Measurements from ENCODE around the gene MALSU1. TPM values are rescaled to one million over a fixed set of nuclear protein-coding genes. Genes with fewer than 3 reads are reported as not detected.

MALSU1 gene
- total RNA-seq, 2 donors from 2014 or later: 78.5 to 83.4 TPM

DNA sequence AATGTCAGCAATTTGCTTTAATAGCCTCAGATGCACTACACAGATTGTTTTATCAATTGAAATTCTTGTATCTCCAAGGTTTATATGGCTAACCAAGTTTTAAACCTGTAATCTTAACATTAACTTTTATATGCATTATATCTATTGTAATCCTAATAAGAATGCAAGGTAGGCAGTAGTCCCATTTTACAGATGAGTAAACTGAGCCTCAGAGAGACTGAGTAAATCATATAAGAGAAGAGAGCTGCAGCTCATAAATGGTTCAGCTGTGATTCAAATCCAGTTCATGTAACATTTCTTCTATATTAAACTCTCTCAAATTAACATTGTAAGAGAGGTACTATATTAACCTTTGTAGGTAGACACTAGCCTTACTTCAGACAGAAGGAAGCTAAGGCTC, 44.0 kb downstream of the MALSU1 start:
- Mint-ChIP-seq H3K9me3 (no peaks in the 10 kb centered on the region), H3K36me3 (peaks cover 5 to 6% of the 10 kb centered on the region in 2 donors), H3K27ac (no peak overlapping the region)
- no peak for ATAC-seq
- no peak for DNase-seq (ENCODE audit: low spot score in 2 of 2)

DNA sequence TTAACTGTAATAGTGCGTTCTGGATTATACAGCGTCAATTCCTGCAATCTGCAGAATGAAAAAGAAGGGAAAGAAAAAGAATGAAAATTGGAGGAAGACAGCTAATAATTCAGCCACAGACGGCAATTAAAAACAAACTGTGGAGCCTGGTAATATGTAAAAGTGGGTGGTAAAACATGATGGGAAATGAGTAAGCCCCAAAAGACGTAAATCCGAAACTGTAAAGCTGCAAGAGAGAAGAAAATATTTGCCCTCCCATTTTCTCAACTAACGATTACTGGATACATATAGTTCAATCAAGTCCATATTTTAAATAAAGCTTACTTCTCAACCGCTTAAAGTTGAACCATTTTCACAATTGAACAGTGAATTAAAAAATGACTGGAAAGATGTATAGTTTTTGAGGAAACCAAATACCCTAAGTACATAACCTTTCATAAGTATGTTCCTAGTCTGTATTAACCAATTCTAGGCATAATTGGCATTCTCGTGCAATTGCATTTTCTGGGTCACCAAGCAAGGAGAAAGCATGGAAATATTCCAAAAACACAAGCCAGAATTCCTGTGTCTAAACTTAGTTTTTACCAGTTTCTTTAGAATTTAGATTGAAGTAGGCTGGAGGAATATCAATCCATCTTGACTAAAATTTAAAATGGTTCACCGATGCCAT, 44.8 kb downstream of the MALSU1 start:
- H3K36me3 Mint-ChIP-seq: peaks cover 5 to 6% of the 10 kb centered on the region in 2 donors
- no peaks in the 10 kb centered on the region for H3K9me3 Mint-ChIP-seq
- DNase-seq (ENCODE audit: low spot score in 2 of 2) (no peak), ATAC-seq (no peak)
- H3K27ac Mint-ChIP-seq: no peak overlapping the region

DNA sequence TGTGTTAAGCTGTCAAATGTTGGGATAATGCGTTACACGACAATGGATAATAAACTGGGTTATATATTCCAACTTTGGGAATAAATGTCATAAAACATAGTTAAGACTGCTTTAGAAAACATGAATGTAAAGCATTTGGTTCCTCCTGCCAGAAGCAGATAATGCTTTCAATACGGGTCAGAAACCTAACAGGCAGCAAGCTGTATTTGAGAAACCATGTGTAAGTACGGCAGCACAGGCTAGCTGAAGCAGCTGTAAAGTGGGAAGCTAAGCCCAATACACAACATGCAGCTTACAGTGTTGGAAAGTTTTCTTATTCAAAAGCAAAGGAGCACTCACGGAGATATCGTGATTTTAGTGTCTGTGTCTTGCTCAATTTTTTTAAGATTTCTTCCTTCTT, 46.5 kb downstream of the MALSU1 start:
- ATAC-seq (no peak), DNase-seq (ENCODE audit: low spot score in 2 of 2) (no peak)
- Mint-ChIP-seq H3K9me3 (no peaks in the 10 kb centered on the region), H3K27ac (peak overlapping the region in 1 of 2 donors; percentile 83), H3K36me3 (peaks cover 5 to 6% of the 10 kb centered on the region in 2 donors)

DNA sequence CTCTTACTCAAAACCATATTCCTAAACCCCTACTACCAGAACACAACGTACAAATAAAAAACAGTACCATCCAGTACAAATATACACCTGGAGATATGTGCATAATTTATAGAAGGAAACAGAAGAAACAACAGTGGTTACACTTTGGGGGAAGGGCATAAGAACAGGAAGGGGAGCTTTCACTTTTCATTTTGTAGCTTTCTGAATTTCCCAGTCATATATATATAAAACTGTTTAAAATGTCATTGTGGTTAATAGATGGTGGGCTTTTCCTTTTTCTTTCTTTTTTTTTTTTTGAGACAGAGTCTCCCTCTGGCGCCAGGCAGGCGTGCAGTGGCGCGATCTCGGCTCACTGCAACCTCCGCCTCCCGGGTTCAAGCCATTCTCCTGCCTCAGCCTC, 47.2 kb downstream of the MALSU1 start:
- Mint-ChIP-seq H3K27ac (peak overlapping the region; percentile 45 to 83), H3K9me3 (no peaks in the 10 kb centered on the region), H3K36me3 (peaks cover 5 to 6% of the 10 kb centered on the region in 2 donors)
- DNase-seq (ENCODE audit: low spot score in 2 of 2) (no peak), ATAC-seq (peak; percentile 70 to 76)

DNA sequence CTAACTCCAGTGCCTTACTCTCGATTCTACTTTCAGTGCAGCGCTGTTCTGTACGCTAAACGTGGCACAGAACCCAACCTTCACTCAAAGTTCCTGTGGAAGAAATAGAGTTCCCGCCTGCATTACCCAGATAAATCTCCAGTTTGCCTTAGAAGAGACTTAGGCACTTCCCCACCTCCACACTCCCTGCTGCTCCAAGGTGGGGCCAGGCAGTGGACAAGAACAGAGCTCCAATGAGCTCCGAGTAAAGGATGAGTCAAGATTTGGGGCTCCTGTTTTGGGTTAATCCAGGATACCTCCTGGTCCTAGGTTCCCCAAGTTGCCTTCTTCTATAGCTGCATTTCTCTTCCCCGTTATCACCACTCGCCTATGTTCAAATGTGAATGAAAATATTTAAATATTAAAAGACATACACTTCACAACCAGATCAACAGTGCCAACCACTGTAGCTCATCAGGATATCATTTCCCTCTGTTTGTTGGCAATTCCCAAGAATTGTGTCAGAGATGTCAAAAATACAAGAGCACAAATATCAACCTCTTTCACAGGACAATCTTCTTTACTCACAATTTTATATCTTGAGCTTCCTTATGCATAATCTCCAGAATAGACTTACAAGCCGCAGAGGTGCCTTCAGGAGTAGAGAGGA, 48.0 kb downstream of the MALSU1 start:
- Mint-ChIP-seq H3K9me3 (no peaks in the 10 kb centered on the region), H3K27ac (peak overlapping the region; percentile 7 to 83), H3K36me3 (peaks cover 5 to 6% of the 10 kb centered on the region in 2 donors)
- DNase-seq (ENCODE audit: low spot score in 2 of 2) (no peak), ATAC-seq (no peak)

DNA sequence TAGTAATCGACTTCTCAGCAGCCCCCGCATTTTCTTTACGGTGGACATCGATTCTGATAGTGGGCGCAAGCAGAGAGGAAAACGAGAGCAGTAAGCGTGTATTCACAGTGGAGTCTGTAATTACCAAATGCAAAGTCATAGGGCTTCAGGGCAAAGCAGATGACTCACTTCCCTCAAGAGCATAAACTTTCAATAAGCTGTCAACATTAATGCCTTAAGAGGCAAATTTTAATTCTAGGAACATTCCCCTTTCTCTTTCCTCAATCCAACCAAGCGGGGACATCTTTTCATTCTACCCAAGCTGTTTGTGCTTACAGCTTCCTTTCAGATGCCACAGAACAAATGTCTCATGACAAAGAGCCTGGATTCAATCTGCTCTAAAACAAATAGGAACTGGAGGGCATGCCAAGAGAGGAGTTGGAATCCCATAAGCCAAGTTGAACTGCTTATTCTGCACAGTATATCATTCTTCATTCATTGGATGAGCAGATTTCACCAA, 48.6 kb downstream of the MALSU1 start:
- Mint-ChIP-seq H3K9me3 (no peaks in the 10 kb centered on the region), H3K36me3 (peaks cover 5 to 6% of the 10 kb centered on the region in 2 donors), H3K27ac (peak overlapping the region; percentile 7 to 83)
- ATAC-seq (peak; percentile 60 to 61), DNase-seq (ENCODE audit: low spot score in 2 of 2) (no peak)

DNA sequence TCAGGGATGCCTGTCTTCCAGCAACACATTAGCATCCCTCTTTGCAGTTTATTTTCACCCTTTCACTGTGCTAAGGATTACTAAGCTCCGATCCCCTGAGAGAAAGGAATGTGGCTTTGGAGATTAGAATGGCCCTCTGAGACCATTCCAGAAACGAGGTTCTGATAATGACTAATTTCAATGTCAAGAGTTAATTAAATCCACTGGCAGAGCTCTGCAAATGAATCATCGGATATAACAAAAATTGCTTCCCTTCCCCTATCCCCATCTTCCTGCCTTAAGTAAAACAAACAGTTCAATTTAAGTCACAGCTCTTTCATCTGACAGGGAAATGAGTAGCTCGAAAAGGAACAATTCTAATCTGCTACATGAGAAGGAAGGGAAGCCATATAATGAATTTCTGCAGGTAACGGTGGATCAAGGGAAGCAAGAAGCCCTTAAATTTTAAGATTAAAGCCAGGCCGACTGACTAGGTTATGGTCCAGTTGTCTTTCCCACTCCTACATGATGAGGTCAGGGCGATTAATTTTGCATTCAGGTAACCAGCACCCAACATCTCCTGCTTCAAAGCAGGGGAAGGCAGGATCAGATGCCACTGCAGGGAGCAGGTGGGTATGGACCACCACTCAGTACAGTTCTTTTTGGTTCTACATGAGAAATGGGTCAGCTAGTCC, 50.5 kb downstream of the MALSU1 start:
- no peak for ATAC-seq
- H3K36me3 Mint-ChIP-seq: peaks cover 5 to 6% of the 10 kb centered on the region in 2 donors
- no peak for DNase-seq (ENCODE audit: low spot score in 2 of 2)
- H3K27ac Mint-ChIP-seq: no peak overlapping the region
- no peaks in the 10 kb centered on the region for H3K9me3 Mint-ChIP-seq

DNA sequence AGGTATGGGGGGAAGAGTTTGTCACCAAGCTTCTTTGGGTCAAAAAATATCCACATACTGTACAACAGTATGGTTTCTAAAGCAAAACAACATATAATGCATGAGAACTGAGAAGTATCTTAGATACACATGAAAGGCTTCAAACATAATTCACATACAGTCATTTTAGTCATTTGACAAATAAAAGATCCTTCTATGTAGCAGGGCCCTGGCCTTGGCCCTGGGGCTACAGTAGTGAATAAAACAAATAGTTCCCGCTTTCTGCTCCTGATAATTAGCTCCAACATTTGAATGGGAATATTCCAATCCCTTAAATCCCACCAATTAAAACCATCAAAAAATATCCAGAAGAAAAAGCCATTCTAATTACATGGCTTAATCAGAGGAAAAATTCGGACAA, 51.3 kb downstream of the MALSU1 start:
- no peak for DNase-seq (ENCODE audit: low spot score in 2 of 2)
- ATAC-seq: no peak
- Mint-ChIP-seq H3K36me3 (peaks cover 5 to 6% of the 10 kb centered on the region in 2 donors), H3K9me3 (no peaks in the 10 kb centered on the region), H3K27ac (no peak overlapping the region)

DNA sequence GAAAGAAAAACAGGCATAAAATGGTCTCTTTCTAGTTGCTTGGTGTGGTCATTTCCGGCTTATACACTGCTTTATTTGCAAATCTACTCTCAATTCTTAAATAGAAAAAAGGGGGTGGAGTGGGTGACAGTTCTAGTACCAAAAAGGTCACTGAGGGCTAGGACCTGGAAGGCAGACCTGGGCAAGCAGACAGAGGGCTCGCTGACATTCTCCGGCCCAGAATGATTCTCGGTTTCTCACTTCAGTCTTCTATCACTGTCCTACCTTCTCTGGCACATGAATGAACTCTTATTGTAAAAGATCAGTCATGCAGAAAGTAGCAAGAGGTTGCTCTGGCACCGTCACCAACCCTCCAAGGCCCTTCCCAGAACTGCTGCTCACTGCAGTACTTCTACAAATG, 54.0 kb downstream of the MALSU1 start:
- Mint-ChIP-seq H3K27ac (no peak overlapping the region), H3K36me3 (no peaks in the 10 kb centered on the region), H3K9me3 (no peaks in the 10 kb centered on the region)
- ATAC-seq (no peak), DNase-seq (ENCODE audit: low spot score in 2 of 2) (no peak)

DNA sequence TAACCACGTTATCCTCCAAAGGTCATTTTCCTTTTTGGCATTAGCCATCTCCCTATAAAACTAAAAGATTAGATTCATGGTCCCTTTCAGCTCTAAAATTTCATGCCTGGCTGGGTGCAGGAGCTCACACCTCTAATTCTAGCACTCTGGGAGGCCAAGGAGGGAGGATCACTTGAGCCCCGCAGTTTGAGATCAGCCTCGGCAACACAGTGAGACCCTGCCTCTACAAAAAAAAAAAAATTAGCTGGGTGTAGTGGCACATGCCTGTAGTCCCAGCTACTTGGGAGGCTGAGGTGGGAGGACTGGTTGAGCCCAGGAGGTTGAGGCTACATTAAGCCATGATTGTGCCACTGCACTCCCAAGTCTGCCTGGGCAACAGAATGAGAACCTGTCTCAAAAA, 57.0 kb downstream of the MALSU1 start:
- ATAC-seq: peak in 1 of 2 donors; percentile 3
- Mint-ChIP-seq H3K36me3 (peaks cover 0 to 5% of the 10 kb centered on the region in 2 donors), H3K9me3 (no peaks in the 10 kb centered on the region), H3K27ac (no peak overlapping the region)
- no peak for DNase-seq (ENCODE audit: low spot score in 2 of 2)

DNA sequence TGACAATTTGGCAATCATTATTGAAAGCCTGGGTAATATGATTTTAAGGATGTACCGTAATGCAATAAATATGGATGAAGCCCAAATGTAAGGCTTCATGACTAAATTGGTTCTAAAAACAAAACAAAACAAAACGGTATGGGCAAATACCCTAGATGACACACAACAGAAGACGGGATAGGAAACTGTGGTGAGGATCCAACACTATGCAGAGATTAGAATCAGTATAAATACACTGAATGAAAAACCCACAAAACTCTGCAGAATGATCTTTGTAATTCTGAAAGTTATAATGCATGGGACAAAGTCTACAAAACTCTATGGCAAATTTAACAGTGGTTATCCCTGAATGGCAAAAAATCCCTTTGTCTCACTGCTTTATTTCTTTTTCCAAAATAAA, 57.6 kb downstream of the MALSU1 start:
- ATAC-seq: peak; percentile 91 to 98
- no peaks in the 10 kb centered on the region for H3K9me3 Mint-ChIP-seq

DNA sequence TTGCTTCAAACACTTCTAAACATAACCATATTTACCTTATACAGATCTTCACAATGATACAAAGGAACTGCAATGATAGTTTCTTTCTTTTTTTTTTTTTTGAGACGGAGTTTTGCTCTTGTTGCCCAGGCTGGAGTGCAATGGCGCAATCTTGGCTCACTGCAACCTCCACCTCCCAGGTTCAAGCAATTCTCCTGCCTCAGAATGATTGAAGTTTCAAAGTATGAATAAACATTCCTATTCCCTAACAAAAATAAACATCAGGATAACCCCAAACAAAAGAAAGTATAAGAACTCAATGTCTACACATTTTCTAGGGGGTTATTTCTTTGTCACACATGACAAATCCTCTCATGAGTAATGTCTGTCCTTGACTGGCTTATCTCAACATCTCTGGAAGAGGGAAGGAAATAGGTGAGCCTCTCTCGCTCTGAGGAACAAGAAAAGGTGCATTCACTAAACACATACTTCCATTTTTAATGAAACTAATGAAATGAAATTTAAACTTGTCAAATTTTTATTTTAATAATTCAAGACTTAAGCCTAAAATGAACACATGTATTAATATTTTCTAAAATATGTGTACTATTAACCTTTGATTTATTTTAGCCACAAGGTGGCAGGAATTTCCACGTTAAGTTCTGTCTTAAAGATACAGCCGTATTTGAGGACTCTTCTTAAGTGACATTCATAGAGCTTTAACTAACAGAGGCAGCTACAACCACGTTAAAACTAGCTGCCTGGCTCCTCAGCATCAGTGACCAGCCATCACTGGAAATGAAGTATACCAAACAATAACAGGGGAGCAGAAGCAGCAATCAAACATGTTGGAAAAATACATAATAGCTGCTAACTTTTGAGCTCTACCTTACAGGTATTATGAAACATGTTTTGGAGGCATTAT, 58.3 kb downstream of the MALSU1 start:
- peak; percentile 58 to 66 for ATAC-seq
- no peak for DNase-seq (ENCODE audit: low spot score in 2 of 2)

More for the DNA sequence above, 57.6 kb downstream of the MALSU1 start:
- no peak for DNase-seq (ENCODE audit: low spot score in 2 of 2)
- Mint-ChIP-seq H3K36me3 (peaks cover 0 to 5% of the 10 kb centered on the region in 2 donors), H3K27ac (no peak overlapping the region)

DNA sequence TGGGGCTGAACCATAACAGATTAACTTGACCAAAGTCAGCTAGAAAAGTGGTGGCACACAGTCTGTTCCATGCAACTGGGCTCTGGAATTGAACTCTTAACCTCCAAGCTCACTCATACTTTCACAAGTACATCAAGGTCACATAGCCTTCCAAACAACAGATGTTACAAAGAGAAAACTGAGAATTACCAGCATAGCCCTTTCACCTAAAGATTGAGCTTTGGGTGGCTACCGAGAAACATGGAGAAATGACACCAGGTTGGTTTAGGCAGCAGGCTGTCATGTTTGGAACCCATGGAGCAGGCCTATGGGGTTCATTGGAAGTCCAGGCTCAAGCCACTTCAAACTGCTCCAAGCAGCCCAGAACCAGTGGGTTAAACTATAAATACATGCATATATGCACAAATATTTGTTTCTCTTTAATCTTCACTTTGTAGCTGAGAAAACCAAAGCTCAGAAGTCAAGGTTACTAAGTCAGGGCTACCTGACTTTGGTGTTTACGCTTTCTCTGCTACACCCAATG, 59.1 kb downstream of the MALSU1 start:
- DNase-seq (ENCODE audit: low spot score in 2 of 2) (no peak), ATAC-seq (no peak)
- H3K9me3 Mint-ChIP-seq: no peaks in the 10 kb centered on the region
- H3K36me3 Mint-ChIP-seq: peaks cover 0 to 5% of the 10 kb centered on the region in 2 donors
- no peak overlapping the region for H3K27ac Mint-ChIP-seq

More for the DNA sequence above, 58.3 kb downstream of the MALSU1 start:
- H3K36me3 Mint-ChIP-seq: peaks cover 0 to 5% of the 10 kb centered on the region in 2 donors
- no peak overlapping the region for H3K27ac Mint-ChIP-seq
- H3K9me3 Mint-ChIP-seq: no peaks in the 10 kb centered on the region
